ENCODE measurements around the gene MRTFA. TPM values are rescaled to one million over a fixed set of nuclear protein-coding genes. Genes with fewer than 3 reads are reported as not detected.

Gene MRTFA
- total and polyA plus RNA-seq, 2 of the 13 experiments (the other 11 are each of a cell fraction or from before 2014, with no cell fraction given), result 2.4 to 8.2 TPM

GRCh38 chr22:40519948-40520331 lies 116.6 kb downstream of the MRTFA start:
- ChIA-PET CTCF (ENCODE audit: low intra/inter-chr PET ratio, low total read pairs) (no interaction called here), POLR2A (no interaction called here)
- peak overlapping the region; percentile 66 for H3K27ac ChIP-seq (ENCODE audit: extremely low read length, insufficient read depth, low read length)

DNA sequence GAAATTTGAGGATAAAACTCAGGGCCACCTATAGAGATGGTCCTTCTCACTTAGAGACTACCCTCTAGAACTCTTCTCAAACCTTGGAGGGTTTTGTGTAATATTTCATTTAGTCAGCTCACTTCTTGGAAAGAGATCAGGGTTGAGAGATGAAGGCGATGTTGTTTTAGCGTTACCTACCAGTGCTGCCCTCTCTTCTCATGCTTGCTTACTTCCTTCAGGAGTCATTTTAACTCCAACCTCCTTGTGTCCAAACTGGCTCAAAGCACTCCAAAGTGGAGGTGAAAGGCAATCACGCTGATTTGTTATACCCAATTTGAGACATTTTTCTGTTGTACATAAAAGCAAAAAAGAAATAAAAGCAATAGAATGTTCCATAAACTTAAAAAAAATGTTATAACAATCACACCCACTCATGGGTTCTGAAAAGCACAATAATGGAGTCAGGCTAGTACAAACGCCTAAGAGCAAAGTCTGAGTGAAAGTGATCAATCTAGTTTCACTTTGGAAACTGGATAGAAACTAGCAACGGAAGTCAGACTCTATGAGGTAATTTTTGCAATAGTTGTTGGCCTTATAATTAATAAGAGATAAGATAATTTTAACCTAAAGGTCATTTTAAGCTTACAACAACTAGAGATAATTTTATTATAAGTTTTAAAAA lies 117.1 kb downstream of the MRTFA start:
- in situ Hi-C loops (cut with HindIII; ENCODE audit: extremely low pct_ligation_motif_present, low pct_unique_long_range_greater_than_20kb), result no loop called here
- ChIA-PET POLR2A (no interaction called here), CTCF (ENCODE audit: low intra/inter-chr PET ratio, low total read pairs) (no interaction called here)
- peak overlapping the region; percentile 21; the same call in 1 of the 2 replicates for H3K4me2 ChIP-seq (ENCODE audit: low read depth, low read length)
- H3K9me3 ChIP-seq (ENCODE audit: low read length), result no peaks in the 10 kb centered on the region
- FAIRE-seq, result no peak
- H3K36me3 ChIP-seq (replicated peaks in 1 of 2; ENCODE audit: control insufficient read depth in 1 of 2, insufficient read depth in 2 of 2, low read length in 2 of 2), result peaks cover 3 to 5% of the 10 kb centered on the region in 2 experiments; a peak in 3 of 5 replicates
- H3K27ac ChIP-seq (ENCODE audit: extremely low read length, insufficient read depth, low read length), result peak overlapping the region; percentile 66
- intact Hi-C loops (cut with micrococcal nuclease; ENCODE audit: unreplicated experiment), result no loop called here
- H3K4me3 ChIP-seq (replicated peaks in 1 of 3; ENCODE audit: insufficient read depth in 1 of 3, low read depth in 2 of 3, low read length in 3 of 3), result no peak overlapping the region; a peak in 1 of 6 replicates
- ATAC-seq, result peak; percentile 56; the same call in 2 of the 3 replicates
- 0 out of 2 replicates have a peak overlapping the region, but pooled peaks have one; percentile 19 for H3K9ac ChIP-seq (ENCODE audit: insufficient read depth, low read depth, low read length)
- H2AFZ ChIP-seq (ENCODE audit: low read length), result no peak overlapping the region
- no TSS peak for BruUV-seq (replicated peaks)
- no peaks in the 10 kb centered on the region for H4K20me1 ChIP-seq (ENCODE audit: insufficient read depth, low read length)
- WGBS (ENCODE audit: low lambda C conversion rate), result 66% methylated on average over 5 of the region's 5 CpGs
- H3K79me2 ChIP-seq (ENCODE audit: insufficient read depth, low read length), result peaks cover 2% of the 10 kb centered on the region
- peaks cover 33% of the 10 kb centered on the region for H3K4me1 ChIP-seq (ENCODE audit: insufficient read depth, low read length)
- peak; percentile 46 for DNase-seq (ENCODE audit: low spot score)
- no peaks in the 10 kb centered on the region for H3K27me3 ChIP-seq (ENCODE audit: control insufficient read depth in 1 of 2, insufficient read depth in 2 of 2, low read length in 2 of 2)
- no peak for TF ChIP-seq ZFP90 (CRISPR knock-in tag; IDR thresholded peaks at IDR 0.05; ENCODE audit: borderline replicate concordance)
- TF ChIP-seq GATAD2A (CRISPR knock-in tag; IDR thresholded peaks at IDR 0.05), result 0 out of 2 replicates have a peak, but pooled peaks have one; percentile 27
- TF ChIP-seq ZNF251 (CRISPR knock-in tag; IDR thresholded peaks at IDR 0.05), result no peak
- no peak for TF ChIP-seq SRF (IDR thresholded peaks at IDR 0.05; ENCODE audit: low read depth, low read length)
- TF ChIP-seq GMEB1 (CRISPR knock-in tag; IDR thresholded peaks at IDR 0.05; ENCODE audit: borderline replicate concordance), result no peak
- no peak for TF ChIP-seq PRMT3 (CRISPR knock-in tag; IDR thresholded peaks at IDR 0.05; ENCODE audit: borderline replicate concordance, low read depth)
- no peak for TF ChIP-seq RARG (CRISPR knock-in tag; IDR thresholded peaks at IDR 0.05; ENCODE audit: low read depth)
- no peak for TF ChIP-seq ZNF773 (CRISPR knock-in tag; IDR thresholded peaks at IDR 0.05; ENCODE audit: borderline replicate concordance)
- no peak for TF ChIP-seq HBP1 (CRISPR knock-in tag; IDR thresholded peaks at IDR 0.05; ENCODE audit: low read depth)
- peak; percentile 31; the same call in 1 of the 2 replicates for TF ChIP-seq HNF4A (CRISPR knock-in tag; IDR thresholded peaks at IDR 0.05)

More at GRCh38 chr22:40519948-40520331, 116.6 kb downstream of the MRTFA start:
- intact Hi-C loops (cut with micrococcal nuclease; ENCODE audit: unreplicated experiment), result loop anchor here (10.0 kb wide), 1 partner anchor 65 kb away; no protein-coding TSS in a partner anchor
- Histone ChIP-seq H3K4me1 (ENCODE audit: insufficient read depth, low read length) (peaks cover 38% of the 10 kb centered on the region), H4K20me1 (ENCODE audit: insufficient read depth, low read length) (no peaks in the 10 kb centered on the region), H3K27me3 (ENCODE audit: control insufficient read depth in 1 of 2, insufficient read depth in 2 of 2, low read length in 2 of 2) (no peaks in the 10 kb centered on the region), H3K36me3 (replicated peaks in 1 of 2; ENCODE audit: control insufficient read depth in 1 of 2, insufficient read depth in 2 of 2, low read length in 2 of 2) (peaks cover 3 to 5% of the 10 kb centered on the region in 2 experiments; a peak in 3 of 5 replicates), H3K9ac (ENCODE audit: insufficient read depth, low read depth, low read length) (no peak overlapping the region), H3K9me3 (ENCODE audit: low read length) (no peaks in the 10 kb centered on the region), H3K4me2 (ENCODE audit: low read depth, low read length) (peak overlapping the region; percentile 21; the same call in 1 of the 2 replicates), H3K79me2 (ENCODE audit: insufficient read depth, low read length) (peaks cover 2% of the 10 kb centered on the region), H3K4me3 (replicated peaks in 1 of 3; ENCODE audit: insufficient read depth in 1 of 3, low read depth in 2 of 3, low read length in 3 of 3) (no peak overlapping the region; a peak in 1 of 6 replicates), H2AFZ (ENCODE audit: low read length) (no peak overlapping the region)
- DNase-seq (ENCODE audit: low spot score) (no peak), ATAC-seq (no peak), FAIRE-seq (no peak)
- 90% methylated on average over 3 of the region's 3 CpGs for WGBS (ENCODE audit: low lambda C conversion rate)
- no TSS peak for BruUV-seq (replicated peaks)
- in situ Hi-C loops (cut with HindIII; ENCODE audit: extremely low pct_ligation_motif_present, low pct_unique_long_range_greater_than_20kb), result no loop called here
- TF ChIP-seq ASH2L (IDR thresholded peaks at IDR 0.05; ENCODE audit: insufficient read length, low read depth, low read length) (peak; percentile 3), ZNF501 (CRISPR knock-in tag; IDR thresholded peaks at IDR 0.05) (no peak), XBP1 (CRISPR knock-in tag; IDR thresholded peaks at IDR 0.05) (no peak), CREB1 (IDR thresholded peaks at IDR 0.05) (no peak), CREB1 (CRISPR knock-in tag; IDR thresholded peaks at IDR 0.05) (no peak), ZNF317 (CRISPR knock-in tag; IDR thresholded peaks at IDR 0.05) (peak; percentile 97), YEATS2 (CRISPR knock-in tag; IDR thresholded peaks at IDR 0.05; ENCODE audit: borderline replicate concordance) (no peak), MIXL1 (CRISPR knock-in tag; IDR thresholded peaks at IDR 0.05) (no peak), NR2C2 (CRISPR knock-in tag; IDR thresholded peaks at IDR 0.05; ENCODE audit: borderline replicate concordance) (no peak), ZNF564 (CRISPR knock-in tag; IDR thresholded peaks at IDR 0.05) (no peak), MTA1 (CRISPR knock-in tag; IDR thresholded peaks at IDR 0.05; ENCODE audit: borderline replicate concordance) (no peak)

All from HepG2 (cell line).